K562 (cell line): ENCODE results near the gene TIAM1. TPM values are rescaled to one million over a fixed set of nuclear protein-coding genes. Genes with fewer than 3 reads are reported as not detected.

Experiments used
- HINFP ChIP-seq: fragments of 450-650 bp; conservative IDR thresholded peaks from 2 replicates; pipeline ENCODE4 v1.6.1; 2016; ENCODE audit warnings: missing genetic modification characterization, low read depth, mild to moderate bottlenecking, control low read depth, missing compliant biosample characterization
- KAT7 ChIP-seq: sonication (generic); formaldehyde crosslinking; IDR thresholded peaks from 2 replicates; pipeline ENCODE4 v1.8.0; 2022; ENCODE audit warnings: missing genetic modification reagents, mild to moderate bottlenecking, borderline replicate concordance
- MAZ ChIP-seq, 2 experiments: fragments of 450-650 bp in 1 of 2; sonication (generic) in 1 of 2; formaldehyde crosslinking; IDR thresholded peaks in 1 of 2; conservative IDR thresholded peaks in 1 of 2; 2 replicates each; pipeline versions ENCODE4 v1.4.0 to v1.5.0; 2020; ENCODE audit warnings: mild to moderate bottlenecking in 1 of 2, missing genetic modification reagents in 1 of 2
- MCM7 ChIP-seq, 2 experiments: fragments of 450-650 bp; IDR thresholded peaks; 2 replicates each; pipeline ENCODE4 v1.6.1; 2016 to 2018
- NR3C1 ChIP-seq: sonication (generic); formaldehyde crosslinking; IDR thresholded peaks from 2 replicates; pipeline ENCODE4 v1.8.1; 2022; ENCODE audit warnings: missing genetic modification reagents
- PHF8 ChIP-seq: fragments of 200-600 bp; sonication (generic); IDR thresholded peaks from 2 replicates; pipeline ENCODE4 v1.6.1; 2012; ENCODE audit warnings: mixed run types, mild to moderate bottlenecking, inconsistent platforms, low read length, moderate library complexity, borderline replicate concordance
- POLR3G ChIP-seq: IDR thresholded peaks from 2 replicates; pipeline ENCODE4 v1.6.1; 2011; ENCODE audit not compliant: insufficient read length, insufficient replicate concordance; ENCODE audit errors: extremely low read depth
- RBM25 ChIP-seq: fragments of 200-400 bp; formaldehyde crosslinking; IDR thresholded peaks from 2 replicates; pipeline ENCODE4 v1.6.1; 2018; ENCODE audit warnings: low read length, low read depth, moderate library complexity; ENCODE audit not compliant: severe bottlenecking
- RBM34 ChIP-seq: fragments of 200-400 bp; formaldehyde crosslinking; IDR thresholded peaks from 2 replicates; pipeline ENCODE4 v1.6.1; 2018; ENCODE audit warnings: low read length, borderline replicate concordance; ENCODE audit not compliant: insufficient read depth
- SREBF2 ChIP-seq: sonication (generic); formaldehyde crosslinking; IDR thresholded peaks from 2 replicates; pipeline ENCODE4 v1.4.0; 2020; ENCODE audit warnings: mild to moderate bottlenecking, missing genetic modification reagents
- SRSF3 ChIP-seq: fragments of 200-400 bp; formaldehyde crosslinking; IDR thresholded peaks from 2 replicates; pipeline ENCODE4 v1.6.1; 2016; ENCODE audit warnings: mild to moderate bottlenecking, low read length, moderate library complexity; ENCODE audit not compliant: insufficient read depth
- TCF7L2 ChIP-seq: fragments of 150-350 bp; IDR thresholded peaks from 2 replicates; pipeline ENCODE4 v1.6.1; 2016; ENCODE audit warnings: low read depth, mild to moderate bottlenecking, low read length, moderate library complexity
- ZBTB7A ChIP-seq: IDR thresholded peaks from 2 replicates; pipeline ENCODE4 v1.6.1; 2011; ENCODE audit warnings: low read depth, mild to moderate bottlenecking, low read length, moderate library complexity, borderline replicate concordance; ENCODE audit not compliant: control insufficient read depth
- ZNF143 ChIP-seq: sonication (generic); formaldehyde crosslinking; IDR thresholded peaks from 2 replicates; pipeline ENCODE4 v1.9.0; 2022; ENCODE audit warnings: mild to moderate bottlenecking, missing genetic modification reagents
- ZNF354B ChIP-seq: fragments of 250-450 bp; sonication (Bioruptor Pico); IDR thresholded peaks from 2 replicates; pipeline ENCODE4 v1.4.0; 2020
- polyA plus RNA-seq, 8 experiments: library from polyadenylated mRNA; depleted of rRNA in 4 of 8; stranded (reverse) in 5 of 8; unstranded in 3 of 8; fragments of >200 nt; fragmentation: Nextera tagmentation in 2 of 8; fragmentation: Illumina TruSeq in 1 of 8; extraction: Ambion mirVana in 2 of 8; extraction: Trizol in 1 of 8; gene quantifications; 2 replicates each; pipeline versions ENCODE4 v1.2.1 to v1.2.3, GENCODE V29; 2011 to 2014; ENCODE audit warnings: inconsistent platforms in 1 of 8, missing spikeins in 1 of 8
- total RNA-seq, 7 experiments: library from RNA; depleted of rRNA in 6 of 7; stranded (reverse); fragments of >200 nt in 6 of 7; fragmentation: Illumina TruSeq in 2 of 7; extraction: Trizol in 2 of 7; gene quantifications; 2 replicates each; pipeline versions ENCODE4 v1.2.1 to v1.2.3, GENCODE V29; 2011 to 2021; ENCODE audit warnings: low replicate concordance in 1 of 7
- TF ChIP-seq, protein P1 (sequence below): fragments of 450-650 bp; IDR thresholded peaks from 2 replicates; pipeline ENCODE4 v1.6.1; 2016; ENCODE audit warnings: mild to moderate bottlenecking, moderate library complexity

Gene TIAM1
- total and polyA plus RNA-seq, 9 of the 15 experiments (the other 6 are each of a cell fraction or from before 2014, with no cell fraction given) = 0.11 TPM; not detected in 8

GRCh38 chr21:31103163-31103562, 240.9 kb downstream of the TIAM1 start (continued):
- TF ChIP-seq, protein P1, sequence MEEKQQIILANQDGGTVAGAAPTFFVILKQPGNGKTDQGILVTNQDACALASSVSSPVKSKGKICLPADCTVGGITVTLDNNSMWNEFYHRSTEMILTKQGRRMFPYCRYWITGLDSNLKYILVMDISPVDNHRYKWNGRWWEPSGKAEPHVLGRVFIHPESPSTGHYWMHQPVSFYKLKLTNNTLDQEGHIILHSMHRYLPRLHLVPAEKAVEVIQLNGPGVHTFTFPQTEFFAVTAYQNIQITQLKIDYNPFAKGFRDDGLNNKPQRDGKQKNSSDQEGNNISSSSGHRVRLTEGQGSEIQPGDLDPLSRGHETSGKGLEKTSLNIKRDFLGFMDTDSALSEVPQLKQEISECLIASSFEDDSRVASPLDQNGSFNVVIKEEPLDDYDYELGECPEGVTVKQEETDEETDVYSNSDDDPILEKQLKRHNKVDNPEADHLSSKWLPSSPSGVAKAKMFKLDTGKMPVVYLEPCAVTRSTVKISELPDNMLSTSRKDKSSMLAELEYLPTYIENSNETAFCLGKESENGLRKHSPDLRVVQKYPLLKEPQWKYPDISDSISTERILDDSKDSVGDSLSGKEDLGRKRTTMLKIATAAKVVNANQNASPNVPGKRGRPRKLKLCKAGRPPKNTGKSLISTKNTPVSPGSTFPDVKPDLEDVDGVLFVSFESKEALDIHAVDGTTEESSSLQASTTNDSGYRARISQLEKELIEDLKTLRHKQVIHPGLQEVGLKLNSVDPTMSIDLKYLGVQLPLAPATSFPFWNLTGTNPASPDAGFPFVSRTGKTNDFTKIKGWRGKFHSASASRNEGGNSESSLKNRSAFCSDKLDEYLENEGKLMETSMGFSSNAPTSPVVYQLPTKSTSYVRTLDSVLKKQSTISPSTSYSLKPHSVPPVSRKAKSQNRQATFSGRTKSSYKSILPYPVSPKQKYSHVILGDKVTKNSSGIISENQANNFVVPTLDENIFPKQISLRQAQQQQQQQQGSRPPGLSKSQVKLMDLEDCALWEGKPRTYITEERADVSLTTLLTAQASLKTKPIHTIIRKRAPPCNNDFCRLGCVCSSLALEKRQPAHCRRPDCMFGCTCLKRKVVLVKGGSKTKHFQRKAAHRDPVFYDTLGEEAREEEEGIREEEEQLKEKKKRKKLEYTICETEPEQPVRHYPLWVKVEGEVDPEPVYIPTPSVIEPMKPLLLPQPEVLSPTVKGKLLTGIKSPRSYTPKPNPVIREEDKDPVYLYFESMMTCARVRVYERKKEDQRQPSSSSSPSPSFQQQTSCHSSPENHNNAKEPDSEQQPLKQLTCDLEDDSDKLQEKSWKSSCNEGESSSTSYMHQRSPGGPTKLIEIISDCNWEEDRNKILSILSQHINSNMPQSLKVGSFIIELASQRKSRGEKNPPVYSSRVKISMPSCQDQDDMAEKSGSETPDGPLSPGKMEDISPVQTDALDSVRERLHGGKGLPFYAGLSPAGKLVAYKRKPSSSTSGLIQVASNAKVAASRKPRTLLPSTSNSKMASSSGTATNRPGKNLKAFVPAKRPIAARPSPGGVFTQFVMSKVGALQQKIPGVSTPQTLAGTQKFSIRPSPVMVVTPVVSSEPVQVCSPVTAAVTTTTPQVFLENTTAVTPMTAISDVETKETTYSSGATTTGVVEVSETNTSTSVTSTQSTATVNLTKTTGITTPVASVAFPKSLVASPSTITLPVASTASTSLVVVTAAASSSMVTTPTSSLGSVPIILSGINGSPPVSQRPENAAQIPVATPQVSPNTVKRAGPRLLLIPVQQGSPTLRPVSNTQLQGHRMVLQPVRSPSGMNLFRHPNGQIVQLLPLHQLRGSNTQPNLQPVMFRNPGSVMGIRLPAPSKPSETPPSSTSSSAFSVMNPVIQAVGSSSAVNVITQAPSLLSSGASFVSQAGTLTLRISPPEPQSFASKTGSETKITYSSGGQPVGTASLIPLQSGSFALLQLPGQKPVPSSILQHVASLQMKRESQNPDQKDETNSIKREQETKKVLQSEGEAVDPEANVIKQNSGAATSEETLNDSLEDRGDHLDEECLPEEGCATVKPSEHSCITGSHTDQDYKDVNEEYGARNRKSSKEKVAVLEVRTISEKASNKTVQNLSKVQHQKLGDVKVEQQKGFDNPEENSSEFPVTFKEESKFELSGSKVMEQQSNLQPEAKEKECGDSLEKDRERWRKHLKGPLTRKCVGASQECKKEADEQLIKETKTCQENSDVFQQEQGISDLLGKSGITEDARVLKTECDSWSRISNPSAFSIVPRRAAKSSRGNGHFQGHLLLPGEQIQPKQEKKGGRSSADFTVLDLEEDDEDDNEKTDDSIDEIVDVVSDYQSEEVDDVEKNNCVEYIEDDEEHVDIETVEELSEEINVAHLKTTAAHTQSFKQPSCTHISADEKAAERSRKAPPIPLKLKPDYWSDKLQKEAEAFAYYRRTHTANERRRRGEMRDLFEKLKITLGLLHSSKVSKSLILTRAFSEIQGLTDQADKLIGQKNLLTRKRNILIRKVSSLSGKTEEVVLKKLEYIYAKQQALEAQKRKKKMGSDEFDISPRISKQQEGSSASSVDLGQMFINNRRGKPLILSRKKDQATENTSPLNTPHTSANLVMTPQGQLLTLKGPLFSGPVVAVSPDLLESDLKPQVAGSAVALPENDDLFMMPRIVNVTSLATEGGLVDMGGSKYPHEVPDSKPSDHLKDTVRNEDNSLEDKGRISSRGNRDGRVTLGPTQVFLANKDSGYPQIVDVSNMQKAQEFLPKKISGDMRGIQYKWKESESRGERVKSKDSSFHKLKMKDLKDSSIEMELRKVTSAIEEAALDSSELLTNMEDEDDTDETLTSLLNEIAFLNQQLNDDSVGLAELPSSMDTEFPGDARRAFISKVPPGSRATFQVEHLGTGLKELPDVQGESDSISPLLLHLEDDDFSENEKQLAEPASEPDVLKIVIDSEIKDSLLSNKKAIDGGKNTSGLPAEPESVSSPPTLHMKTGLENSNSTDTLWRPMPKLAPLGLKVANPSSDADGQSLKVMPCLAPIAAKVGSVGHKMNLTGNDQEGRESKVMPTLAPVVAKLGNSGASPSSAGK = no peak
- TF ChIP-seq MAZ (CRISPR knock-in tag; conservative IDR thresholded peaks at IDR 0.05 in 1 of 2, IDR thresholded peaks at IDR 0.05 in 1 of 2) = no peak
- TF ChIP-seq TCF7L2 = no peak
- no peak for TF ChIP-seq RBM25
- no peak for TF ChIP-seq PHF8
- no peak for TF ChIP-seq ZNF143 (CRISPR knock-in tag)
- no peak for TF ChIP-seq KAT7 (CRISPR knock-in tag)
- no peak for TF ChIP-seq HINFP (tag)
- TF ChIP-seq ZNF354B (CRISPR knock-in tag) = no peak
- TF ChIP-seq SRSF3 = no peak
- no peak for TF ChIP-seq MCM7 (IDR thresholded peaks at IDR 0.05)
- no peak for TF ChIP-seq SREBF2 (CRISPR knock-in tag)
- no peak for TF ChIP-seq ZBTB7A
- no peak for TF ChIP-seq POLR3G
- no peak for TF ChIP-seq NR3C1
- no peak for TF ChIP-seq RBM34
- TF ChIP-seq, all 486 proteins: peak for 0
